Keratinocyte (primary cell): ENCODE results near the gene PDZD2.

Experiments
- EZH2 ChIP-seq: IDR thresholded peaks from one replicate; pipeline ENCODE4 v1.6.1; 2012; ENCODE audit warnings: inconsistent platforms, mild to moderate bottlenecking, low read length, moderate library complexity
- TF ChIP-seq, protein P1 (sequence below), 3 experiments: IDR thresholded peaks in 1 of 3; conservative IDR thresholded peaks in 1 of 3; optimal IDR thresholded peaks in 1 of 3; 2 replicates in 2 of 3; 3 replicates in 1 of 3; pipeline versions ENCODE3 to v1.5.1; 2011; ENCODE audit warnings: low read length in 3 of 3, mild to moderate bottlenecking in 3 of 3, moderate library complexity in 2 of 3, control low read depth in 1 of 3, inconsistent platforms in 1 of 3; ENCODE audit not compliant: insufficient read depth in 2 of 3; ENCODE audit errors: extremely low read depth in 1 of 3

DNA sequence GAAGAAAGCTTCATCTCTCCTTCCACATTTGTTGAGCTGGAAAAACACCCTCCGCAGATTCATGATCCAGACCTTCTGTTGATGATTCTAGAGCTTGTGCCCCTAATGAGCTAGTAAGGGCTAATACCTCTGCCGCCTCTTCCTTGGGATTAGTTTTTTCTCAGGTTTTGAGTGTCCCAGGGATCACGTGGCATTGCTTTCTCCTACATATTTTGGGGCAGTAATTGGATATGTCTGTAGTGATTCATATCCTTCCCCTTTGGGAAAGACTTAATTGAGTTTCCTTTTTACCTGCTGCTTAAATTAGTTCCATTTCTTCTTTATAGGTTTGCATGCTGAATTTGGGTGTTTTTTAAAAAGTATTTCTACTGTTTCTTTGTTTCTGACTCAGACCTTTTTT lies 391.3 kb downstream of the PDZD2 start:
- TF ChIP-seq, protein P1, sequence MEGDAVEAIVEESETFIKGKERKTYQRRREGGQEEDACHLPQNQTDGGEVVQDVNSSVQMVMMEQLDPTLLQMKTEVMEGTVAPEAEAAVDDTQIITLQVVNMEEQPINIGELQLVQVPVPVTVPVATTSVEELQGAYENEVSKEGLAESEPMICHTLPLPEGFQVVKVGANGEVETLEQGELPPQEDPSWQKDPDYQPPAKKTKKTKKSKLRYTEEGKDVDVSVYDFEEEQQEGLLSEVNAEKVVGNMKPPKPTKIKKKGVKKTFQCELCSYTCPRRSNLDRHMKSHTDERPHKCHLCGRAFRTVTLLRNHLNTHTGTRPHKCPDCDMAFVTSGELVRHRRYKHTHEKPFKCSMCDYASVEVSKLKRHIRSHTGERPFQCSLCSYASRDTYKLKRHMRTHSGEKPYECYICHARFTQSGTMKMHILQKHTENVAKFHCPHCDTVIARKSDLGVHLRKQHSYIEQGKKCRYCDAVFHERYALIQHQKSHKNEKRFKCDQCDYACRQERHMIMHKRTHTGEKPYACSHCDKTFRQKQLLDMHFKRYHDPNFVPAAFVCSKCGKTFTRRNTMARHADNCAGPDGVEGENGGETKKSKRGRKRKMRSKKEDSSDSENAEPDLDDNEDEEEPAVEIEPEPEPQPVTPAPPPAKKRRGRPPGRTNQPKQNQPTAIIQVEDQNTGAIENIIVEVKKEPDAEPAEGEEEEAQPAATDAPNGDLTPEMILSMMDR (optimal IDR thresholded peaks at IDR 0.05 in 1 of 3, IDR thresholded peaks at IDR 0.05 in 1 of 3, conservative IDR thresholded peaks at IDR 0.05 in 1 of 3; ENCODE audit: extremely low read depth in 1 of 3, insufficient read depth in 2 of 3, low read length in 3 of 3), result no peak
- no peak for TF ChIP-seq EZH2
